HG02884 (cell line): ENCODE results near the gene U2AF1L4.
"Not testable (repeated sequence)": the region's sequence is repeated elsewhere in the genome, so short reads cannot be mapped to it uniquely, and the experiment has no call there.

Experiments used
- ATAC-seq: cut with Tn5 transposase; IDR thresholded peaks from one replicate; pipeline ENCODE4 v1.9.1; 2021; ENCODE audit warnings: mild to moderate bottlenecking, moderate library complexity; ENCODE audit not compliant: unreplicated experiment

Gene U2AF1L4

GRCh38 chr19:35781650-35782049 lies 36.4 kb upstream of the U2AF1L4 start:
- ATAC-seq, result no peak

GRCh38 chr19:35780717-35781116 lies 35.5 kb upstream of the U2AF1L4 start:
- no peak for ATAC-seq

GRCh38 chr19:35780058-35780457 lies 34.8 kb upstream of the U2AF1L4 start:
- no peak for ATAC-seq

- no peak for ATAC-seq
Observed at GRCh38 chr19:35779033-35779432, 33.8 kb upstream of the U2AF1L4 start.

GRCh38 chr19:35777961-35778360 lies 32.7 kb upstream of the U2AF1L4 start:
- ATAC-seq, result no peak

GRCh38 chr19:35777086-35777841 lies 32.0 kb upstream of the U2AF1L4 start:
- no peak for ATAC-seq

- no peak for ATAC-seq
Observed at GRCh38 chr19:35776102-35776788, 31.0 kb upstream of the U2AF1L4 start.

- peak; percentile 88 for ATAC-seq
Observed at GRCh38 chr19:35775298-35776101, 30.3 kb upstream of the U2AF1L4 start, which contains the start of gene ARHGAP33. Gene ARHGAP33 (plus strand): TSS chr19:35775564. CDS start chr19:35775659, 95 bp downstream.

- no peak for ATAC-seq
Observed at GRCh38 chr19:35775046-35775297, 29.8 kb upstream of the U2AF1L4 start.

GRCh38 chr19:35774274-35775045 lies 29.2 kb upstream of the U2AF1L4 start:
- no peak for ATAC-seq

- ATAC-seq, result no peak
Observed at GRCh38 chr19:35773020-35773806, 28.0 kb upstream of the U2AF1L4 start.

- not testable (repeated sequence) for ATAC-seq
Observed at GRCh38 chr19:35772362-35772761, 27.1 kb upstream of the U2AF1L4 start.

- no peak for ATAC-seq
Observed at GRCh38 chr19:35768082-35768421, 22.8 kb upstream of the U2AF1L4 start.

- no peak for ATAC-seq
Observed at GRCh38 chr19:35767288-35768081, 22.3 kb upstream of the U2AF1L4 start.

GRCh38 chr19:35766571-35767104 lies 21.4 kb upstream of the U2AF1L4 start:
- ATAC-seq, result no peak

- ATAC-seq, result no peak
Observed at GRCh38 chr19:35764432-35765315, 19.5 kb upstream of the U2AF1L4 start.

GRCh38 chr19:35760711-35761349 lies 15.6 kb upstream of the U2AF1L4 start:
- ATAC-seq, result no peak

GRCh38 chr19:35759697-35760096 lies 14.5 kb upstream of the U2AF1L4 start:
- no peak for ATAC-seq
